WERI-Rb-1 (cell line): Measurements from ENCODE around the gene SRSF8.
"Not testable (repeated sequence)": the region's sequence is repeated elsewhere in the genome, so short reads cannot be mapped to it uniquely, and the experiment has no call there.

Experiments used
- DNase-seq: peaks from one replicate; pipeline ENCODE4 v3.0.0-alpha.2; 2020
- H3K27ac ChIP-seq: fragments of 250-450 bp; sonication (Bioruptor Pico); 2 replicates; pipeline ENCODE4 v1.5.1; 2020; ENCODE audit warnings: mild to moderate bottlenecking, moderate library complexity
- H3K27me3 ChIP-seq: fragments of 250-450 bp; sonication (Bioruptor Pico); 2 replicates; pipeline ENCODE4 v1.5.1; 2021; ENCODE audit warnings: mild to moderate bottlenecking, low read depth, moderate library complexity; ENCODE audit not compliant: insufficient read depth, severe bottlenecking
- H3K36me3 ChIP-seq: fragments of 250-450 bp; sonication (Bioruptor Pico); 2 replicates; pipeline ENCODE4 v1.5.1; 2020; ENCODE audit warnings: mild to moderate bottlenecking, moderate library complexity
- H3K4me3 ChIP-seq: 2 replicates; pipeline ENCODE4 v1.5.1; 2011; ENCODE audit warnings: low read depth, mild to moderate bottlenecking, control low read depth, low read length
- H3K9me3 ChIP-seq: fragments of 250-450 bp; sonication (Bioruptor Pico); 2 replicates; pipeline ENCODE4 v1.5.1; 2021; ENCODE audit warnings: mild to moderate bottlenecking, moderate library complexity; ENCODE audit not compliant: severe bottlenecking
- TF ChIP-seq, protein P1 (sequence below): IDR thresholded peaks from 2 replicates; pipeline ENCODE4 v1.5.1; 2011; ENCODE audit warnings: low read depth, mild to moderate bottlenecking, control low read depth, inconsistent platforms, low read length

SRSF8 gene

GRCh38 chr11:95042239-95042638 lies 24.5 kb upstream of the SRSF8 start:
- Histone ChIP-seq H3K36me3 (no peaks in the 10 kb centered on the region), H3K27me3 (no peaks in the 10 kb centered on the region), H3K4me3 (no peak overlapping the region), H3K27ac (no peak overlapping the region), H3K9me3 (no peaks in the 10 kb centered on the region)
- TF ChIP-seq, protein P1, sequence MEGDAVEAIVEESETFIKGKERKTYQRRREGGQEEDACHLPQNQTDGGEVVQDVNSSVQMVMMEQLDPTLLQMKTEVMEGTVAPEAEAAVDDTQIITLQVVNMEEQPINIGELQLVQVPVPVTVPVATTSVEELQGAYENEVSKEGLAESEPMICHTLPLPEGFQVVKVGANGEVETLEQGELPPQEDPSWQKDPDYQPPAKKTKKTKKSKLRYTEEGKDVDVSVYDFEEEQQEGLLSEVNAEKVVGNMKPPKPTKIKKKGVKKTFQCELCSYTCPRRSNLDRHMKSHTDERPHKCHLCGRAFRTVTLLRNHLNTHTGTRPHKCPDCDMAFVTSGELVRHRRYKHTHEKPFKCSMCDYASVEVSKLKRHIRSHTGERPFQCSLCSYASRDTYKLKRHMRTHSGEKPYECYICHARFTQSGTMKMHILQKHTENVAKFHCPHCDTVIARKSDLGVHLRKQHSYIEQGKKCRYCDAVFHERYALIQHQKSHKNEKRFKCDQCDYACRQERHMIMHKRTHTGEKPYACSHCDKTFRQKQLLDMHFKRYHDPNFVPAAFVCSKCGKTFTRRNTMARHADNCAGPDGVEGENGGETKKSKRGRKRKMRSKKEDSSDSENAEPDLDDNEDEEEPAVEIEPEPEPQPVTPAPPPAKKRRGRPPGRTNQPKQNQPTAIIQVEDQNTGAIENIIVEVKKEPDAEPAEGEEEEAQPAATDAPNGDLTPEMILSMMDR = no peak
- no peak for DNase-seq

DNA sequence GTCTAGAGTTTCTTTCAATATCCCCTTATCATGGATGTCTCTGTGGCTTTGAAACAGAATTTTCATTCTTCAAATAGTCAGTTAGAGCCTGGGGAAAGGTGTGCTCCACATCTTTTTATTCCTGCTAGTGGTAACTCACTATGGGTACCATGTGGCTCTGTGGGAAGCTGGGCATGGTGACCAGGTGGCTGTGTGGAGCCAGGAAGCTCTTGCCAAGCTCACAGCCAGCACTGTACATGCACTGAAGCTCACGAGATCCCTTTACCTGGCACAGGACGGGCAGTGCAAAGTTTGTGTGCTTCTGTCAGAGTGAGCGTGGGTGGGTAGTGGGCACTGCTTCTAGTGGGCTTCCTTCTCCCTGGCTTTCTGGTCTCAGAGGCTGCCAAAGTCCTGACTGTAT lies 23.8 kb upstream of the SRSF8 start:
- Histone ChIP-seq H3K9me3 (no peaks in the 10 kb centered on the region), H3K36me3 (no peaks in the 10 kb centered on the region), H3K4me3 (no peak overlapping the region), H3K27me3 (no peaks in the 10 kb centered on the region), H3K27ac (no peak overlapping the region)
- no peak for DNase-seq
- TF ChIP-seq, protein P1 = no peak

DNA sequence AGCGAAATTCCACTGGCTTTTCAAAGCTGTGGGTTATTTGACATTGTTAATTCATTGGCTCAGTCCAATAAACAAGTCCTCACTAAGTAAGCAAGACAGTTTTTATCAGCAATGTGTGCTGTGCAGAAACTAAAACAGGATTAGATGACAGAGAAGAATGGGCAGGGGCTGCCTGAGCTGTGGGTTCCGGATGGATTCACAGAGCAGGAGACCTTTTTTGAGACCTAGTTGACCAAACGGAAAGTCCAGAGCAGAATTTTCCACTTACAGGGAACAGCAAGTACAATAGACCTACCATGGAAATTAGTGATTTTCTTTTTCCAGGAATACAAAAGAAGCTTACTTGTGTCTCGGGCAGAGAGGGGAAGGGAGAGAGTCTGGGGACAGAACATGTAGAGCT lies 22.7 kb upstream of the SRSF8 start:
- DNase-seq = no peak
- Histone ChIP-seq H3K27me3 (no peaks in the 10 kb centered on the region), H3K9me3 (no peaks in the 10 kb centered on the region), H3K27ac (no peak overlapping the region), H3K4me3 (no peak overlapping the region), H3K36me3 (no peaks in the 10 kb centered on the region)
- TF ChIP-seq, protein P1 = no peak

- Histone ChIP-seq H3K27ac (no peak overlapping the region), H3K27me3 (no peaks in the 10 kb centered on the region), H3K36me3 (no peaks in the 10 kb centered on the region), H3K4me3 (no peak overlapping the region), H3K9me3 (no peaks in the 10 kb centered on the region)
- DNase-seq = no peak
- TF ChIP-seq, protein P1 = no peak
Measured at GRCh38 chr11:95045812-95046211, 20.9 kb upstream of the SRSF8 start.

DNA sequence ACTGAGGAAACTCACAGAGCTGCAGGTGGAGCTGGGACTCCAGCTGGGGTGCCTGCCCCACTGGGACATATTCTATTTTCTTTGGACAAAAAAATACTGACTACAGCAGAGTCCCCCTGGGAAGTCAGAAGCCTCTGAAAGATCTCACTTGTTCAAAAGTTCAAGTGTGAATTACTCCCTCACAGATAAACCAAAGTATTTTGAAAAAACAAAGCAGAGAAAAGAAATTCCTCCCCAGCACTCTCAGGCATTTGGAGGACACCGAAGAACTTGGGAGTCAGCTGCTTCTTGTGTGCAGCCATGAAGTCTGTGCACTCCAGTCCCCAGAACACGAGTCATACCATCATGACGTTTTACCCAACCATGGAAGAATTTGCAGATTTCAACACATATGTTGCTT lies 17.6 kb upstream of the SRSF8 start, which contains the start of gene KDM4F:
KDM4F (plus strand) TSS at position 301 of the 400 bp plus-strand sequence.
- not testable (repeated sequence) for H3K27me3 ChIP-seq, H3K36me3 ChIP-seq, H3K27ac ChIP-seq, DNase-seq, H3K9me3 ChIP-seq, H3K4me3 ChIP-seq

DNA sequence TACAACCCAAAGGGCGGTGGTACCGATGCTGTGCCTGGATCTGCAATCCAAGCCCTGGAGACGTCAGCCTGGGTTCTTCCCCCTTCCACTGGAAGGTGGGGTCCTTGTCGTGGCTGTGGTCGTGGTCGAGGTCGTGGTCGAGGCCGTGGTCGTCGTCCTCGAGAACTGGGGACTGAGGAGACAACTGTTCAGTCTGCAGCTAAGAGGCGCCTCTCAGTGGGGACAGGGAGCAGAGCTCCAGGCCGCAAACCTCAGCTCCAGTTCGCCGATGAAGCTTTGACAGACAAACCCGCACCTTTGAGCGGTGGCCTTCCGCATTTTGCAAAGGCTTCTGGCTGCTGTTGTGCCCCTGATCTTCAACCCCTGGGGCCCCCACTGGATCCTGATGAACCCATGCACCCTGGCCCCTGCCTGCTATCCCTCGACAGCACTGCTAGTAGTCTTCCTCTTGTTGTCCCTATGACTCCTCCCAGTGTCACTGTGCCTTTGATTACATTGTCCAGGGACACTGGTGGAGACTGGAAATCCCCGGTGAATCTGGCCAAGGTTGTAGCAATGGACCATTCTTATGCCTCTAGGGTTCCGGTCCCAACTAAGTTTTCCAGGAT lies 16.0 kb upstream of the SRSF8 start:
- Histone ChIP-seq H3K9me3 (no peaks in the 10 kb centered on the region), H3K4me3 (no peak overlapping the region), H3K27me3 (no peaks in the 10 kb centered on the region), H3K27ac (no peak overlapping the region), H3K36me3 (no peaks in the 10 kb centered on the region)
- TF ChIP-seq, protein P1 = no peak
- DNase-seq = no peak
